GM19372 (cell line): ENCODE results near the gene MRPS17.

Source experiments
- ATAC-seq: cut with Tn5 transposase; IDR thresholded peaks from one replicate; pipeline ENCODE4 v1.9.1; 2021; ENCODE audit warnings: mild to moderate bottlenecking, low read depth, moderate library complexity; ENCODE audit not compliant: unreplicated experiment

Gene MRPS17

GRCh38 chr7:55970561-55970960 is 18.9 kb downstream of the MRPS17 start:
- no peak for ATAC-seq

GRCh38 chr7:55970978-55971377 is 19.3 kb downstream of the MRPS17 start:
- no peak for ATAC-seq

GRCh38 chr7:55973747-55974250 is 22.1 kb downstream of the MRPS17 start:
- no peak for ATAC-seq

DNA sequence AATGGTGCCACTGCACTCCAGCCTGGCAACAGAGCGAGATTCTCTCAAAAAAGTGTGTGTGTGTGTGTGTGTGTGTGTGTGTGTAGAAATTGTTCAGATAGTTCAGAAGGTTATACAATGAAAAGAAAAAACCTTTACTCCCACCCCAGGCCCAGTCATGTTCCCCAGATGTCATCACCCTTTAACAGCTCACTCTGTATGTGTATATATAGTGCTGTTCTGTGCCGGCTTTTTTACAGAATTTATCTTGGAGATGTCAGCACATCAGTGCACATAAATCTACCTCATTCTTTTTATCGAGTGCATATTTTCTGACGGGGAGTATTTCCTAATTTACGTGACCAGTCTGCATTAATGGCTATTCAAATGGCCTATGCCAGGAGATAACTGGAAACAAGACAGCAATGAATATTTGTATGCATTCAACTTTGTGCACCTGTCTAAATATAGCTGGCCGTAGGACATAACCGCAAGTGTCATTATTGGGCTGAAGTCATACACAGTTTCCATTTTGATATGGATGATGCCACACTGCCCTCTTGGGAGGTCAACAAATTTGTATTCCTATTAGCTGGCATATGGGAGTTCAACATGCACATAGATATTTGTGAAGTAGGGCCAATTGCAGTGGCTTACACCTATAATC is 24.4 kb downstream of the MRPS17 start:
- ATAC-seq, result no peak

DNA sequence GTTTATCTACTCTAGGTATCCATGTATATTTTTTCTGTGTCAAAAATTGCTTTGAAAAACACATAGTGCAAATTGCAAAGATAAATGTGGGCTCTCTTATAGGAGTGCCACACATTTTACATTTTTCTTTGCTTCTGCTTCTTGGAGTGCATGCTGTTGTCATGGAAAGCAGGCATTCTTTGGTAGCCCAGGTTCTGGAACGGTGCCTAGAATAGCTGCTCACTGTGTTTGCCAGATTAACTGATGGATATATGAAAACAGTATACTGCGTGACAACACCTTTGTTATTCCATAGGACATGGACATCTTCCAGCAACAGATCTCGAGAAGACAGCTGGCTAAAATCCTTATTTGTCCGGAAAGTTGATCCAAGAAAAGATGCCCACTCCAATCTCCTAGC is 26.2 kb downstream of the MRPS17 start:
- no peak for ATAC-seq

DNA sequence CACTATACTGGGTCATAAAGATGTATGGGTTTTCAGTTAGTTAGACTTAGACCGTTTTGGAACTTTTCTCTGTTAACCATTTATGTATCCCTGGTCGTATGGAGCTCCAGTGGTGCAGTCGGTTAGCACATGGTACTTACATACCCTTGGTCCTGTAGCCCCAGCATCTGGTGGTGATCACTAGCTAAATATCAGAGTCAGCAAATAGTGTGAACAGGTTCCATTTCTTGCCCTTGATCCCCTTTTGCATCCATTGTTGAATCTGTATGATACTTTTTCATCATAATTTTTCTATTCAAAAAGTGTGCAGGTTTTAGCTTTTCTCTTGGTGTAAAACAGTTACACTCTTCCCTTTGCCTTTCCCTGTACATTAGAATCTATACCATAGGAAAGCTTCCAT is 28.6 kb downstream of the MRPS17 start:
- ATAC-seq, result no peak

- no peak for ATAC-seq
These were observed 31.9 kb downstream of the MRPS17 start for GRCh38 chr7:55983537-55983936.

DNA sequence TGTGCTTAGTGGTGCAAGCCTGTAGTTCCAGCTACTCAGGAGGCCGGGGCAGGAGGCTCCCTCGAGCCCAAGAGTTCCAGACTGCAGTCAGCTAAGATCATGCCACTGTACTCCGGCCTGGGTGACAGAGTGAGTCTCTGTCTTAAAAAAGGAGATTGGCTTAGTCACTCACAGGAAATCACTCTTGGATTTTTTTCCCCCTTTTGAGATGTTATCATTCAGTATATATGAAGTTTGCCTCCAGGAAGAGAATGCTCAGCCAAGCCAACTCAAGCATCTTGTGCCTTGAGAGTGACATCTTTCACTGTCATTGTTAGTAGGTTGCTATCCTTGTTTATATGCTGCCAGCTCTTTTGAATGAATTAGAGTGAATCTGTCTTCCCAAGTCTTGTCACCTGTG is 40.7 kb downstream of the MRPS17 start:
- ATAC-seq, result no peak

GRCh38 chr7:55996856-55997500 is 45.3 kb downstream of the MRPS17 start:
- ATAC-seq, result no peak

DNA sequence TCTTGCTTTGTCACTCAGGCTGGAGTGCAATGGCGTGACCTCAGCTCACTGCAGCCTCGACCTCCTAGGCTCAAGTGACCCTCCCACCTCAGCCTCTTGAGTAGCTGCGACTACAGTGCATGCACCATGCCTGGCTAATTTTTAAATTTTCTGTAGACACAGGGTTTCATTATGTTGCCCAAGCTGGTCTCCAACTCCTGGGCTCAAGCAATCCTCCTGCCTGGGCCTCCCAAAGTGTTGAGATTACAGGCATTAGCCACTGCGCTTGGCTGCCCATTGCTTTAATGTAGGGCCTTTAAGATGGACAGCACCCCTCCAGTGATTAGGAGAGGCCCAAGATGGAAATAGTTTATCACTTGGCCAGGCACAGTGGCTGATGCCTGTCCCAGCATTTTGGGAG is 52.1 kb downstream of the MRPS17 start:
- ATAC-seq, result no peak
